ENCODE results near the gene LTB.

LTB gene

DNA sequence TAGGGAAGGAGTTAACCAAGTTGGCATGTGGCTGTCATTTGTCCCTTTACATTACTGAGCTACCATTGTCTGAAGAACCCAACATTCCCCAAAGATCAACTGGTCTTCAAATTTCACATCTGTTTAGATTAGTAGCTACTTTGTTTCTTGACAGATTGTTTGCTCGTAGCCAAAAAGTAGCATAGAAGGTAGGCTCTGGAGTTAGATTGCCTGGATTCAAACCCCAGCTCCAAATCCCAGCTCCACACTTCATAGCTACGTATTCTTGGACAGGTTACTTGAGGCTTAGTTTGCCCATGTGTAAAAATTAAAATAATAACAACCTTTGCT, 33.7 kb downstream of the LTB start:
- Histone ChIP-seq H3K27me3 (ENCODE audit: control insufficient read depth, insufficient read depth, low read length) (no peaks in the 10 kb centered on the region), H3K4me3 (ENCODE audit: low read length) (peak overlapping the region; percentile 20), H3K9me3 (ENCODE audit: control insufficient read depth, low read length) (no peaks in the 10 kb centered on the region), H3K36me3 (ENCODE audit: control insufficient read depth, insufficient read depth, low read length) (no peaks in the 10 kb centered on the region), H3K4me1 (ENCODE audit: control insufficient read depth, insufficient read depth, low read length) (peaks cover 15% of the 10 kb centered on the region), H3K9ac (ENCODE audit: low read length) (peak overlapping the region; percentile 91)

GRCh38 chr6:31547727-31548543, 34.3 kb downstream of the LTB start:
- Histone ChIP-seq H3K9me3 (ENCODE audit: control insufficient read depth, low read length) (no peaks in the 10 kb centered on the region), H3K4me1 (ENCODE audit: control insufficient read depth, insufficient read depth, low read length) (peaks cover 18% of the 10 kb centered on the region), H3K36me3 (ENCODE audit: control insufficient read depth, insufficient read depth, low read length) (no peaks in the 10 kb centered on the region), H3K27me3 (ENCODE audit: control insufficient read depth, insufficient read depth, low read length) (no peaks in the 10 kb centered on the region), H3K9ac (ENCODE audit: low read length) (peak overlapping the region; percentile 91), H3K4me3 (ENCODE audit: low read length) (peak overlapping the region; percentile 20)

- Histone ChIP-seq H3K4me3 (ENCODE audit: low read length) (peak within 1 kb of the TSS; percentile 20), H3K9ac (ENCODE audit: low read length) (peak within 1 kb of the TSS; percentile 91), H3K4me1 (ENCODE audit: control insufficient read depth, insufficient read depth, low read length) (peaks cover 21% of the 10 kb centered on the region), H3K27me3 (ENCODE audit: control insufficient read depth, insufficient read depth, low read length) (no peaks in the 10 kb centered on the region), H3K36me3 (ENCODE audit: control insufficient read depth, insufficient read depth, low read length) (no peaks in the 10 kb centered on the region), H3K9me3 (ENCODE audit: control insufficient read depth, low read length) (no peaks in the 10 kb centered on the region)
These were observed 35.1 kb downstream of the LTB start, which contains the start of gene NFKBIL1 for GRCh38 chr6:31546958-31547726. Gene NFKBIL1 (plus strand): TSS chr6:31547608. CDS start chr6:31547695, 87 bp downstream.

DNA sequence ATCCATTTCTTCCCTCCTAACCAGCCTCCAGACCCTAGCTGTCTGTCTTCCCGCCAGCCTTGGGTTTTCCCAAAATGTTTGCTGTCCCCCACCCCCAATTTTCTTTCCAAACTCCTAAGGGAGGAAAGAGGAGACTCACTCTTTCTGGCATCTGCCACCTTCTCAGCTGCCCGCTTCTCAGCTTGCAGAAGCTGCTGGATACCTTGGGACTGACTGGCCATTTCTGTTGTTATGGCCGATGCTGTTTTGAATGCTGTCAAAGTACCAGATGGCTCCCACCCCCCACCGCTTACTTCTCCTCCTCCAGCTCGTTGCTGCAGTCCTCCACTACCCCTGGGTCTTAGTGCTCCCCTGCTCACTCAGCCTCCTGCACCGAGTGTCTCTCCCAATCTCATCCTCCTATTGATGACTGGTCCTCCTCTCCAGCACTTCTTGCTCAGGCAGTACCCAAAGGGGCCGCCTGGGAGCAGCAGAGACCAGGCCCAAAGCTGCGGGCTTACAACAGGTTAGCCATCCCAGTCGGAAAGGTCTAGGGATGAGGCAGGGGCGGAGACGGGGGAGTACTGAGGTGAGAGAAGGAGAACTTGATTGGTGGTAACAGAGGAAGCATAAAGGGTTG, 35.8 kb downstream of the LTB start, which contains the start of gene ATP6V1G2:
Gene ATP6V1G2, minus strand, starts transcription at position 270 of the 619 bp plus-strand sequence. Its CDS starts 49 bp downstream, at position 221.
- Histone ChIP-seq H3K9me3 (ENCODE audit: control insufficient read depth, low read length) (no peaks in the 10 kb centered on the region), H3K27me3 (ENCODE audit: control insufficient read depth, insufficient read depth, low read length) (no peaks in the 10 kb centered on the region), H3K4me3 (ENCODE audit: low read length) (peak within 1 kb of the TSS; percentile 20), H3K4me1 (ENCODE audit: control insufficient read depth, insufficient read depth, low read length) (peaks cover 21% of the 10 kb centered on the region), H3K36me3 (ENCODE audit: control insufficient read depth, insufficient read depth, low read length) (no peaks in the 10 kb centered on the region), H3K9ac (ENCODE audit: low read length) (peak within 1 kb of the TSS; percentile 91)

GRCh38 chr6:31545291-31545690, 36.9 kb downstream of the LTB start:
- H3K9ac ChIP-seq (ENCODE audit: low read length) = no peak overlapping the region
- H3K4me3 ChIP-seq (ENCODE audit: low read length) = no peak overlapping the region
- no peaks in the 10 kb centered on the region for H3K36me3 ChIP-seq (ENCODE audit: control insufficient read depth, insufficient read depth, low read length)
- H3K9me3 ChIP-seq (ENCODE audit: control insufficient read depth, low read length) = no peaks in the 10 kb centered on the region
- peaks cover 24% of the 10 kb centered on the region for H3K4me1 ChIP-seq (ENCODE audit: control insufficient read depth, insufficient read depth, low read length)
- H3K27me3 ChIP-seq (ENCODE audit: control insufficient read depth, insufficient read depth, low read length) = no peaks in the 10 kb centered on the region

DNA sequence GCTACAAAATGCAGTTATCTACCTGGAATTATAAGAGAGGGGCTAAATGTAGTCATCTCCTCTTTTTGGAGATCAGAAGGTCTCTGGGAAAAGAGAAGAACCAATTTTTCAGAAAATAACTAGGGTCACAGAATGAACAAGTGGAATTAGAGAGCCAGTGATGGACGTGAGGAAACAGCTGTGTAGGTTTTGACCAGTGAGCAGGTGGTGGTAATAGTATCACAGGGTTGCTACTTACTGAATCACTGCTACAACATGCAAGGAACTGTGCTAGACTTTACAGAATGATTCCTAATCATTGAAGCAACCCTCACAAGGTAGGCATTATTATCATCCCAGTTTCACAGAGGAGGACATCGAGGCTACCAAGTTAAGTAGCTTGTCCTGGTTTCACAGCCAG, 37.5 kb downstream of the LTB start:
- Histone ChIP-seq H3K36me3 (ENCODE audit: control insufficient read depth, insufficient read depth, low read length) (no peaks in the 10 kb centered on the region), H3K9ac (ENCODE audit: low read length) (no peak overlapping the region), H3K4me3 (ENCODE audit: low read length) (no peak overlapping the region), H3K27me3 (ENCODE audit: control insufficient read depth, insufficient read depth, low read length) (no peaks in the 10 kb centered on the region), H3K9me3 (ENCODE audit: control insufficient read depth, low read length) (no peaks in the 10 kb centered on the region), H3K4me1 (ENCODE audit: control insufficient read depth, insufficient read depth, low read length) (peaks cover 30% of the 10 kb centered on the region)

DNA sequence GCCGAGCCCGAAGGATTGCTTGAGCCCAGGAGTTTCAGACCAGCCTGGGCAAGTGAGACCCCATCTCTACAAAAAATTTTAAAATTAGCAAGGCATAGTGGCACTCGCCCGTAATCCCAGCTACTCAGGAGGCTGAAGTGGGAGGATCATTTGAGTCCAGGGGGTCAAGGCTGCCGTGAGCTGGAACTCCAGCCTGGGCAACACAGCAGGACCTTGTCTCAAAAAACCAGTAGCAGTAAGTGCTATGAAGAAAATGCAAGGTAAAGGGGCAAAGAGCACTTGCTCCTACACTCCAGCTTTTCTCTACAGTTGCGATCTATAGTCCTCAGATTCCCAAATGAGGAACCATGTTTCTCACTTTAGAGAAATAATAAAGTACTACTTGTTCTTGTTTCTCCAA, 38.6 kb downstream of the LTB start:
- Histone ChIP-seq H3K4me1 (ENCODE audit: control insufficient read depth, insufficient read depth, low read length) (peaks cover 39% of the 10 kb centered on the region), H3K4me3 (ENCODE audit: low read length) (no peak overlapping the region), H3K9ac (ENCODE audit: low read length) (no peak overlapping the region), H3K36me3 (ENCODE audit: control insufficient read depth, insufficient read depth, low read length) (no peaks in the 10 kb centered on the region), H3K9me3 (ENCODE audit: control insufficient read depth, low read length) (no peaks in the 10 kb centered on the region), H3K27me3 (ENCODE audit: control insufficient read depth, insufficient read depth, low read length) (no peaks in the 10 kb centered on the region)

DNA sequence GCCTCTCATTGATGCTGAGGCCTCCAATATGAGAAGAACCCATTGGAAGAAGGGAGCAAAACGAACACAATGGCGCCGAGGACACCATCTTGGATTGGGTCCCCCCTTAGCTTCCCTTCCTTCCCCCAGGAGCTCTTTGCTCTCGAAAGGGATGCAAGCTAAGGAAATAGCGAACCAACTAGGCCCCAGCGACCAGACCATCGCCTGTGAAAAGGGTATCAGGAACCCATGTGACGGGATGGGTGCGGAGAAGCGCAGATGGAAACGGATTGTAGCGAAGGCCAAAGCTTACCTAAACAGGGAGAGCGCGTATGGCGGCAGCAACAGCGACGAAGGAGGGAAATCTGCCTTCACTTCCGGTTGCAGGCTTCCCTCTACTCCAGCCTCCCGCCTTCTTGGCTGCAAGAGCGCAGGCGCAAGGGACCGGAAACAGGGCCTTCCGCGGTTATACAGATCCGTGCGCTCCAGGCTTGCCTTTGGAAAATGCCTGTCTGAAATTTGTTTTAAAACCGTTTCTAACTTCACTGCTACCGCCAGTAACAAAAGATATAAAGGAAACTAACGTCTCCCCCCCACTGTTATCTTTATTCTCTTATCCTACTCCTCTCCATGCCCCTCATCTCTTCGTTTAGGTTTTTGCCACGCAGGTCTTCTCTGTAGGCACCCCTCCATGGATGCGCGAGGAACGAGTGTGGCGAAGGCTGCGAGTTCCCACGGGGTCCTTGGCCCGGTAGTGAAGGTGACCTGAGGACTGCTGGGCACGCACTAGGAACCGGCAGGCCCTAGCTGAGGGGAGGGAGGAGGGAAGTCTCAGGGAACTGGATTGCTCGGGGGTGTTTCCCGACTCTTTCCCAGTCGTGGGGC, 40.3 kb downstream of the LTB start, which contains the start of gene DDX39B:
Gene DDX39B, minus strand, starts transcription at position 346 of the 864 bp plus-strand sequence. CDS start 1,471 bp downstream, outside the sequence.
- Histone ChIP-seq H3K4me3 (ENCODE audit: low read length) (peak within 1 kb of the TSS; percentile 96), H3K4me1 (ENCODE audit: control insufficient read depth, insufficient read depth, low read length) (peaks cover 34% of the 10 kb centered on the region), H3K36me3 (ENCODE audit: control insufficient read depth, insufficient read depth, low read length) (no peaks in the 10 kb centered on the region), H3K9ac (ENCODE audit: low read length) (peak within 1 kb of the TSS; percentile 90), H3K27me3 (ENCODE audit: control insufficient read depth, insufficient read depth, low read length) (no peaks in the 10 kb centered on the region), H3K9me3 (ENCODE audit: control insufficient read depth, low read length) (no peaks in the 10 kb centered on the region)

- H3K4me1 ChIP-seq (ENCODE audit: control insufficient read depth, insufficient read depth, low read length) = peaks cover 30% of the 10 kb centered on the region
- no peaks in the 10 kb centered on the region for H3K9me3 ChIP-seq (ENCODE audit: control insufficient read depth, low read length)
- H3K36me3 ChIP-seq (ENCODE audit: control insufficient read depth, insufficient read depth, low read length) = peaks cover 2% of the 10 kb centered on the region
- H3K9ac ChIP-seq (ENCODE audit: low read length) = peak overlapping the region; percentile 90
- no peaks in the 10 kb centered on the region for H3K27me3 ChIP-seq (ENCODE audit: control insufficient read depth, insufficient read depth, low read length)
- peak overlapping the region; percentile 96 for H3K4me3 ChIP-seq (ENCODE audit: low read length)
These were observed 41.1 kb downstream of the LTB start for GRCh38 chr6:31541059-31541657.

DNA sequence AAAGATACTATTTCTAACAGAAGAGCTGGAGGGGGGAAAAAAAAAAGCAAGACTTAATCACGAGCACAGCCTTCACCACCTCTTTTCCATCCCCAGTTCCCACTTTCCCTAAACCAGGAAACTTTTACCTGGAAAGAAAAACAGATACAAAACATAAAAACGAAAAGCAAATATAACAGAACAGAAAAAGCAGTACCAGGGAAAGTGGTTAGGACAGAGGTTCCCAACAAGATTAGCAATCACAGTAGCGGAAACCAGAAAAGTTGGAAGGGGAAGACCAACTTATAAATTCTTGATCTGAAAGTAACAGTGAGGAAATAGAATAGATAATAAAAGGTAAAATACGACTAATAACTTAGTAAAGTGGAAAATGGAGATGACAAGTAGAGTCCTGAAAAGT, 41.6 kb downstream of the LTB start:
- peaks cover 7% of the 10 kb centered on the region for H3K36me3 ChIP-seq (ENCODE audit: control insufficient read depth, insufficient read depth, low read length)
- no peaks in the 10 kb centered on the region for H3K9me3 ChIP-seq (ENCODE audit: control insufficient read depth, low read length)
- no peaks in the 10 kb centered on the region for H3K27me3 ChIP-seq (ENCODE audit: control insufficient read depth, insufficient read depth, low read length)
- H3K9ac ChIP-seq (ENCODE audit: low read length) = peak overlapping the region; percentile 90
- peak overlapping the region; percentile 96 for H3K4me3 ChIP-seq (ENCODE audit: low read length)
- H3K4me1 ChIP-seq (ENCODE audit: control insufficient read depth, insufficient read depth, low read length) = peaks cover 30% of the 10 kb centered on the region

GRCh38 chr6:31538805-31539400, 43.3 kb downstream of the LTB start:
- no peaks in the 10 kb centered on the region for H3K27me3 ChIP-seq (ENCODE audit: control insufficient read depth, insufficient read depth, low read length)
- peaks cover 30% of the 10 kb centered on the region for H3K4me1 ChIP-seq (ENCODE audit: control insufficient read depth, insufficient read depth, low read length)
- peaks cover 8% of the 10 kb centered on the region for H3K36me3 ChIP-seq (ENCODE audit: control insufficient read depth, insufficient read depth, low read length)
- H3K9me3 ChIP-seq (ENCODE audit: control insufficient read depth, low read length) = no peaks in the 10 kb centered on the region
- peak overlapping the region; percentile 90 for H3K9ac ChIP-seq (ENCODE audit: low read length)
- no peak overlapping the region for H3K4me3 ChIP-seq (ENCODE audit: low read length)
